ENCODE data around the gene IAH1. TPM values are rescaled to one million over a fixed set of nuclear protein-coding genes. Genes with fewer than 3 reads are reported as not detected.

The IAH1 gene
- total RNA-seq, 1 donor from 2014 or later = 24.4 TPM

DNA sequence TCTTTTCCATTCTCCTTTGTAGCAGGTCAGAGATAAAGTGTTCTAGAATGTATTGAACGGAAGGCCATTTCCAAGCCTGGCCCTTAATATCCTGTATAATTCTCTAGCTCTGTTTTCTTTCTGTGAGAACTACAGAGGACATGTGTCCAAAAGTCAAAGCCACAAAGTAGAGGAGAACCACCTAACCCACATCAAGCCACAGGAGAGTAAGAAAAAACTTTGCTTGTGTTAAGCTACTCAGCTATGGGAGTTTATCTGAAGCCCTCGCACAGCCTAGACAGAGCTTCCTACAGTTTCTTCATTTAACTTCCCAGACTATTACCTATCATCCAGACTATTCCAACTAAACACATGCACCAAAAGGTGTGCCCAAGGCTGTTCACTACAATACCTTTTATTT, 59.3 kb downstream of the IAH1 start:
- Mint-ChIP-seq H3K27me3 (ENCODE audit: unreplicated experiment) (no peaks in the 10 kb centered on the region), H3K4me3 (ENCODE audit: unreplicated experiment) (no peak overlapping the region), H3K9me3 (ENCODE audit: unreplicated experiment) (no peaks in the 10 kb centered on the region), H3K4me1 (ENCODE audit: low read depth, unreplicated experiment) (no peaks in the 10 kb centered on the region), H3K36me3 (ENCODE audit: unreplicated experiment) (no peaks in the 10 kb centered on the region), H3K27ac (ENCODE audit: unreplicated experiment) (no peak overlapping the region)
- DNase-seq = no peak
- TF ChIP-seq, protein P1, sequence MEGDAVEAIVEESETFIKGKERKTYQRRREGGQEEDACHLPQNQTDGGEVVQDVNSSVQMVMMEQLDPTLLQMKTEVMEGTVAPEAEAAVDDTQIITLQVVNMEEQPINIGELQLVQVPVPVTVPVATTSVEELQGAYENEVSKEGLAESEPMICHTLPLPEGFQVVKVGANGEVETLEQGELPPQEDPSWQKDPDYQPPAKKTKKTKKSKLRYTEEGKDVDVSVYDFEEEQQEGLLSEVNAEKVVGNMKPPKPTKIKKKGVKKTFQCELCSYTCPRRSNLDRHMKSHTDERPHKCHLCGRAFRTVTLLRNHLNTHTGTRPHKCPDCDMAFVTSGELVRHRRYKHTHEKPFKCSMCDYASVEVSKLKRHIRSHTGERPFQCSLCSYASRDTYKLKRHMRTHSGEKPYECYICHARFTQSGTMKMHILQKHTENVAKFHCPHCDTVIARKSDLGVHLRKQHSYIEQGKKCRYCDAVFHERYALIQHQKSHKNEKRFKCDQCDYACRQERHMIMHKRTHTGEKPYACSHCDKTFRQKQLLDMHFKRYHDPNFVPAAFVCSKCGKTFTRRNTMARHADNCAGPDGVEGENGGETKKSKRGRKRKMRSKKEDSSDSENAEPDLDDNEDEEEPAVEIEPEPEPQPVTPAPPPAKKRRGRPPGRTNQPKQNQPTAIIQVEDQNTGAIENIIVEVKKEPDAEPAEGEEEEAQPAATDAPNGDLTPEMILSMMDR (IDR thresholded peaks at IDR 0.05; ENCODE audit: partially characterized antibody, unreplicated experiment) = no peak

DNA sequence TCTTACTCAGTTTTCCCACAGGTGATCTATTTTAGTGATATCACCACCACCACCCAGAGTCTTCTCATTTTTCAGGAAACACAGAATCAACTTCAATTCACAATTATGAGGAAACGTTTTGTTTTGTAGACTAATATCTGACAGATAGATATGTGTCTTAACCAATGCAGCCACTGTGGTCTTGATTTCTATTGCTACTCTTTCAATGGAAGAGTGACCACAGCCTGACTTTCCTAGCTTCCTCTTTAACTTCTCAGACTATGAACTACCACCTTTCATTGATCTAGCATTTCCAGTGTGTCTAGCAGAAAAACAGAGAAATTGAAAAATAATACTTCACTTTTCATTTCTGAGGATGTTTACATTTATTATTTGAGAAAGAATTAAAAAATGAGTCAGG, 60.8 kb downstream of the IAH1 start:
- no peak for DNase-seq
- H3K4me3 Mint-ChIP-seq (ENCODE audit: unreplicated experiment) = no peak overlapping the region
- H3K36me3 Mint-ChIP-seq (ENCODE audit: unreplicated experiment) = no peaks in the 10 kb centered on the region
- no peaks in the 10 kb centered on the region for H3K9me3 Mint-ChIP-seq (ENCODE audit: unreplicated experiment)
- H3K27ac Mint-ChIP-seq (ENCODE audit: unreplicated experiment) = no peak overlapping the region
- H3K27me3 Mint-ChIP-seq (ENCODE audit: unreplicated experiment) = no peaks in the 10 kb centered on the region
- TF ChIP-seq, protein P1 (IDR thresholded peaks at IDR 0.05; ENCODE audit: partially characterized antibody, unreplicated experiment) = no peak
- no peaks in the 10 kb centered on the region for H3K4me1 Mint-ChIP-seq (ENCODE audit: low read depth, unreplicated experiment)

DNA sequence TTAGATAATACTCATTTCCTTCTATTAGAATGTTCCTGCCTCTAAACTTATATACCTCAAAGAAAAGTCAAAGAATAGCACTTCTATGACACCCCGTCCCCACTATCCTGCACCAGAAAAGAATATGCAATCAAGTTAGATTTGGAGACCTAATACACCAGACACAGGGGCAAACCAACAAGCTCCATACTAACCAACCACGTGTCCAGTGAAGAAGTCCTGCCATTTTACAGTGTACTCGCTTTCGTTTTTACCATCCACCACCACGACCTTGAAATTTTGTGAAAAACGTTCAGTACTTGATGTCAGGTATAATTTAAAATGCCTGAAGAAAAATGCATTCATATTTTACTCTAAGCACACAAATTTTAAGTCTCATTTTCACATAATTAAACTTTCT, 62.2 kb downstream of the IAH1 start:
- Mint-ChIP-seq H3K4me1 (ENCODE audit: low read depth, unreplicated experiment) (no peaks in the 10 kb centered on the region), H3K27me3 (ENCODE audit: unreplicated experiment) (no peaks in the 10 kb centered on the region), H3K27ac (ENCODE audit: unreplicated experiment) (no peak overlapping the region), H3K36me3 (ENCODE audit: unreplicated experiment) (no peaks in the 10 kb centered on the region), H3K4me3 (ENCODE audit: unreplicated experiment) (no peak overlapping the region), H3K9me3 (ENCODE audit: unreplicated experiment) (no peaks in the 10 kb centered on the region)
- TF ChIP-seq, protein P1 (IDR thresholded peaks at IDR 0.05; ENCODE audit: partially characterized antibody, unreplicated experiment) = no peak
- DNase-seq = no peak

DNA sequence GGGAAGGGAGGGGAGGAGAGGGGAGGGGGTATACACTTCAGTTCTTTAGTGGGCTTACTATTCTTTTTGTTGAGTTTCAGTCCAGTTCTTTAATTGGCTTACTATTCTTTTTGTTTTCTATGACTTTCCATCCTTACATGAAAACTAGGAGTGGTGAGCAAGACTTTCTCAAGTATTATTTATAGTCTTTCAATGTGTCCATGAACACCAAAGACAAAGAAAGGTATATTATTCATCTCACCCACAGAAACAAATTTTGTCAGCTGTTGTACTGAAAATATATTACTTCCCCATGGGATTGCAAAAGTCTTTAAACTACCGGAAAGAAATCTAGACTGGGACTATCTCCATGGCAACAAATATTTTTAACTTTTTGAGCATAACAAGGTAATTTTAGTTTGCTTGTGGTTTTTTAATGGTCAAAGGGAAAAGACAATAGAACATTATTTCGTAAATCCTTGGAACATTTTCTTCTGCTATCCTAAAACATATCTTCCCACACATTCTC, 63.7 kb downstream of the IAH1 start:
- Mint-ChIP-seq H3K27ac (ENCODE audit: unreplicated experiment) (no peak overlapping the region), H3K4me3 (ENCODE audit: unreplicated experiment) (no peak overlapping the region), H3K9me3 (ENCODE audit: unreplicated experiment) (no peaks in the 10 kb centered on the region), H3K4me1 (ENCODE audit: low read depth, unreplicated experiment) (no peaks in the 10 kb centered on the region), H3K36me3 (ENCODE audit: unreplicated experiment) (no peaks in the 10 kb centered on the region), H3K27me3 (ENCODE audit: unreplicated experiment) (no peaks in the 10 kb centered on the region)
- DNase-seq = no peak
- TF ChIP-seq, protein P1 (IDR thresholded peaks at IDR 0.05; ENCODE audit: partially characterized antibody, unreplicated experiment) = no peak

Other genes starting within 250 kb of the IAH1 start
- gene ITGB1BP1, start 51.0 kb upstream of the IAH1 start, total RNA-seq (ENCODE audit: unreplicated experiment) = 62.7 TPM
- gene CPSF3, start 50.9 kb upstream of the IAH1 start, total RNA-seq (ENCODE audit: unreplicated experiment) = 33.3 TPM
- gene ADAM17, start 81.3 kb downstream of the IAH1 start, total RNA-seq (ENCODE audit: unreplicated experiment) = 23.8 TPM
- 533 TPM for gene YWHAQ, start 156.4 kb downstream of the IAH1 start, total RNA-seq (ENCODE audit: unreplicated experiment)